ENCODE results near the gene SENP8. TPM values are rescaled to one million over a fixed set of nuclear protein-coding genes. Genes with fewer than 3 reads are reported as not detected.
"Not testable (repeated sequence)": the region's sequence is repeated elsewhere in the genome, so short reads cannot be mapped to it uniquely, and the experiment has no call there.

Gene SENP8
- total RNA-seq, 2 donors from 2014 or later = 0.84 to 1.6 TPM

GRCh38 chr15:72096796-72097195, 21.4 kb upstream of the SENP8 start:
- DNase-seq (ENCODE audit: low spot score) (no peak), ATAC-seq (no peak)
- no peaks in the 10 kb centered on the region for H3K36me3 Mint-ChIP-seq
- H3K4me1 Mint-ChIP-seq (ENCODE audit: low read depth in 2 of 2) = peaks cover 4 to 7% of the 10 kb centered on the region in 2 donors
- H3K4me3 Mint-ChIP-seq = no peak overlapping the region
- no peaks in the 10 kb centered on the region for H3K27me3 Mint-ChIP-seq
- no peaks in the 10 kb centered on the region for H3K9me3 Mint-ChIP-seq
- no peak overlapping the region for H3K27ac Mint-ChIP-seq

- Mint-ChIP-seq H3K27ac (no peak overlapping the region), H3K27me3 (no peaks in the 10 kb centered on the region), H3K9me3 (no peaks in the 10 kb centered on the region), H3K4me3 (no peak overlapping the region), H3K4me1 (ENCODE audit: low read depth in 2 of 2) (peaks cover 2 to 4% of the 10 kb centered on the region in 2 donors), H3K36me3 (no peaks in the 10 kb centered on the region)
- ATAC-seq (no peak), DNase-seq (ENCODE audit: low spot score) (no peak)
Observed at GRCh38 chr15:72098040-72098439, 20.2 kb upstream of the SENP8 start.

- H3K27me3 Mint-ChIP-seq = no peaks in the 10 kb centered on the region
- ATAC-seq = no peak
- H3K4me3 Mint-ChIP-seq = no peak overlapping the region
- no peak for DNase-seq (ENCODE audit: low spot score)
- H3K36me3 Mint-ChIP-seq = no peaks in the 10 kb centered on the region
- H3K27ac Mint-ChIP-seq = no peak overlapping the region
- no peaks in the 10 kb centered on the region for H3K9me3 Mint-ChIP-seq
- H3K4me1 Mint-ChIP-seq (ENCODE audit: low read depth in 2 of 2) = peaks cover 2 to 11% of the 10 kb centered on the region in 2 donors
Observed at GRCh38 chr15:72099155-72099554, 19.0 kb upstream of the SENP8 start.

- not testable (repeated sequence) for H3K27ac Mint-ChIP-seq; ATAC-seq; H3K36me3 Mint-ChIP-seq; H3K4me3 Mint-ChIP-seq; H3K27me3 Mint-ChIP-seq; DNase-seq (ENCODE audit: low spot score); H3K9me3 Mint-ChIP-seq
- H3K4me1 Mint-ChIP-seq (ENCODE audit: low read depth in 2 of 2) = peaks cover 2 to 11% of the 10 kb centered on the region in 2 donors
Observed at GRCh38 chr15:72100551-72100950, 17.7 kb upstream of the SENP8 start.

GRCh38 chr15:72105111-72105510, 13.1 kb upstream of the SENP8 start:
- Mint-ChIP-seq H3K27ac (no peak overlapping the region), H3K9me3 (no peaks in the 10 kb centered on the region)
- no peak for DNase-seq (ENCODE audit: low spot score)

GRCh38 chr15:72106068-72106467, 12.1 kb upstream of the SENP8 start:
- no peak overlapping the region for H3K27ac Mint-ChIP-seq
- no peaks in the 10 kb centered on the region for H3K36me3 Mint-ChIP-seq
- DNase-seq (ENCODE audit: low spot score) (no peak), ATAC-seq (no peak)
- no peaks in the 10 kb centered on the region for H3K27me3 Mint-ChIP-seq
- H3K4me3 Mint-ChIP-seq = no peak overlapping the region
- H3K9me3 Mint-ChIP-seq = no peaks in the 10 kb centered on the region
- peaks cover 2 to 7% of the 10 kb centered on the region in 2 donors for H3K4me1 Mint-ChIP-seq (ENCODE audit: low read depth in 2 of 2)

More at GRCh38 chr15:72105111-72105510, 13.1 kb upstream of the SENP8 start:
- Mint-ChIP-seq H3K36me3 (no peaks in the 10 kb centered on the region), H3K4me1 (ENCODE audit: low read depth in 2 of 2) (peaks cover 2 to 7% of the 10 kb centered on the region in 2 donors), H3K27me3 (no peaks in the 10 kb centered on the region), H3K4me3 (no peak overlapping the region)
- ATAC-seq = no peak

GRCh38 chr15:72110355-72110754, 7.8 kb upstream of the SENP8 start:
- DNase-seq (ENCODE audit: low spot score) (no peak), ATAC-seq (no peak)
- peaks cover 2 to 7% of the 10 kb centered on the region in 2 donors for H3K4me1 Mint-ChIP-seq (ENCODE audit: low read depth in 2 of 2)
- no peaks in the 10 kb centered on the region for H3K9me3 Mint-ChIP-seq
- no peaks in the 10 kb centered on the region for H3K36me3 Mint-ChIP-seq
- H3K27me3 Mint-ChIP-seq = no peaks in the 10 kb centered on the region
- no peak overlapping the region for H3K4me3 Mint-ChIP-seq
- H3K27ac Mint-ChIP-seq = no peak overlapping the region

GRCh38 chr15:72112116-72112515, 6.1 kb upstream of the SENP8 start:
- peaks cover 9 to 17% of the 10 kb centered on the region in 2 donors for H3K4me1 Mint-ChIP-seq (ENCODE audit: low read depth in 2 of 2)
- no peak overlapping the region for H3K4me3 Mint-ChIP-seq
- no peaks in the 10 kb centered on the region for H3K9me3 Mint-ChIP-seq
- no peak for DNase-seq (ENCODE audit: low spot score)
- ATAC-seq = no peak
- no peaks in the 10 kb centered on the region for H3K27me3 Mint-ChIP-seq
- H3K36me3 Mint-ChIP-seq = no peaks in the 10 kb centered on the region
- no peak overlapping the region for H3K27ac Mint-ChIP-seq

- Mint-ChIP-seq H3K36me3 (no peaks in the 10 kb centered on the region), H3K9me3 (no peaks in the 10 kb centered on the region), H3K27me3 (no peaks in the 10 kb centered on the region), H3K27ac (no peak overlapping the region), H3K4me3 (no peak overlapping the region), H3K4me1 (ENCODE audit: low read depth in 2 of 2) (peaks cover 9 to 19% of the 10 kb centered on the region in 2 donors)
- no peak for ATAC-seq
- DNase-seq (ENCODE audit: low spot score) = no peak
Observed at GRCh38 chr15:72112805-72113204, 5.4 kb upstream of the SENP8 start.

- Mint-ChIP-seq H3K36me3 (no peaks in the 10 kb centered on the region), H3K27ac (no peak overlapping the region), H3K9me3 (no peaks in the 10 kb centered on the region), H3K27me3 (no peaks in the 10 kb centered on the region), H3K4me1 (ENCODE audit: low read depth in 2 of 2) (peaks cover 8 to 21% of the 10 kb centered on the region in 2 donors), H3K4me3 (no peak overlapping the region)
- ATAC-seq = no peak
- no peak for DNase-seq (ENCODE audit: low spot score)
Observed at GRCh38 chr15:72113347-72114031, 4.7 kb upstream of the SENP8 start.

- Mint-ChIP-seq H3K27ac (peak overlapping the region; percentile 72 to 88), H3K9me3 (no peaks in the 10 kb centered on the region), H3K36me3 (no peaks in the 10 kb centered on the region), H3K27me3 (no peaks in the 10 kb centered on the region), H3K4me3 (peak overlapping the region; percentile 99), H3K4me1 (ENCODE audit: low read depth in 2 of 2) (peaks cover 15 to 29% of the 10 kb centered on the region in 2 donors)
- ATAC-seq = no peak
- DNase-seq (ENCODE audit: low spot score) = no peak
Observed at GRCh38 chr15:72116731-72117485, 1.3 kb upstream of the SENP8 start.

GRCh38 chr15:72117486-72118016, 652 bp upstream of the SENP8 start:
- DNase-seq (ENCODE audit: low spot score) = no peak
- H3K27me3 Mint-ChIP-seq = no peaks in the 10 kb centered on the region
- no peaks in the 10 kb centered on the region for H3K9me3 Mint-ChIP-seq
- peak overlapping the region; percentile 72 to 88 for H3K27ac Mint-ChIP-seq
- peak overlapping the region; percentile 99 for H3K4me3 Mint-ChIP-seq
- H3K4me1 Mint-ChIP-seq (ENCODE audit: low read depth in 2 of 2) = peaks cover 15 to 29% of the 10 kb centered on the region in 2 donors
- H3K36me3 Mint-ChIP-seq = no peaks in the 10 kb centered on the region
- ATAC-seq = peak; percentile 83 to 86

- ATAC-seq (no peak), DNase-seq (ENCODE audit: low spot score) (no peak)
- Mint-ChIP-seq H3K4me1 (ENCODE audit: low read depth in 2 of 2) (peaks cover under 1 to 1% of the 10 kb centered on the region in 2 donors), H3K36me3 (no peaks in the 10 kb centered on the region), H3K27ac (no peak overlapping the region), H3K4me3 (no peak overlapping the region), H3K9me3 (no peaks in the 10 kb centered on the region), H3K27me3 (peaks cover 0 to 8% of the 10 kb centered on the region in 2 donors)
Observed at GRCh38 chr15:72124218-72124617, 6.0 kb downstream of the SENP8 start.

GRCh38 chr15:72127724-72128322, 9.6 kb downstream of the SENP8 start:
- Mint-ChIP-seq H3K4me3 (no peak overlapping the region), H3K27ac (no peak overlapping the region), H3K9me3 (no peaks in the 10 kb centered on the region), H3K36me3 (no peaks in the 10 kb centered on the region), H3K4me1 (ENCODE audit: low read depth in 2 of 2) (no peaks in the 10 kb centered on the region), H3K27me3 (peaks cover 0 to 8% of the 10 kb centered on the region in 2 donors)
- no peak for ATAC-seq
- no peak for DNase-seq (ENCODE audit: low spot score)

Measured in natural killer cell treated with Interleukin-12 subunit alpha and Interleukin-12 subunit beta and Interleukin-15 and Interleukin-18, amount 100 ng/mL, for 72 hours (primary cell).